ENCODE results near the gene OPALIN. TPM values are rescaled to one million over a fixed set of nuclear protein-coding genes. Genes with fewer than 3 reads are reported as not detected.
A peak's percentile ranks its signal among the peaks of the same experiment; 100 is the strongest.

OPALIN gene, protein sequence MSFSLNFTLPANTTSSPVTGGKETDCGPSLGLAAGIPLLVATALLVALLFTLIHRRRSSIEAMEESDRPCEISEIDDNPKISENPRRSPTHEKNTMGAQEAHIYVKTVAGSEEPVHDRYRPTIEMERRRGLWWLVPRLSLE
- not detected for polyA plus RNA-seq

DNA sequence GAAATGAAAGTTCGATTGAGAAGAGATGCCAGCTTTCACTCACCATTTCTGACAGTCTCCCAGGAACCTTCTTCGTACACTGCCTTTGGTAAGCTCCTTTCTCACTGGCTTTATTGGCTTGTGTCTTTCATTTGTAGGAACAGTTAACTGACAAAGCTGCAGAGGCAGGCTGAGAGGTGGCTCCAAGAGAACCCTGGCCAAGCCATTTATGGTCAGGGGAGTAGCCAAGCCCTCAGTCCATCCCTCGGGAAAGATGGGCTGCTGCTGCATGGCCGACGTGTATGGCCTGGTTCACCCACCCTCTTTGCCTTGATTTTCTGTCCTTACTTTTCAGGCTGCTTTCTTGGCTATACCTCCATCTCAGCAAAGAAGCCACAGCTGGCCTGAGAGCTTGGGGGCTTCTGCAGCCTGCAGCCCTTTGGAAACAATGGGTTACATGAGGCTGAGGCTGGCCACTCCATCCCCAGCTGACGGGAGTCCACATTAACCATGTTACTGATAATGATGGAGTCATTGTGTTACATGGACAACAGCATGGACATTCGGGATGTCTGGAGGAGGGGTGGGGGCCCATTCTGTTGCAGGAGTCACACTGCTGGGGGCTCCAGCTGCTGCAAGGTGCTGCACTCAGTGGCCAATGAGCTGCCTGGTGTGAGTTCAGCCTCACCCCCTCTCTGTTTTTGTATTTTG lies at the start of gene OPALIN:
OPALIN (minus strand) TSS at position 152 of the 690 bp plus-strand sequence; CDS start at position 46, 106 bp downstream.
- no peaks in the 10 kb centered on the region for H3K4me1 Mint-ChIP-seq
- H3K27ac Mint-ChIP-seq = no peak within 1 kb of the TSS
- peaks cover 1 to 9% (median 5%) of the 10 kb centered on the region in 3 donors for H3K27me3 Mint-ChIP-seq (ENCODE audit: low read depth in 3 of 3)
- no peaks in the 10 kb centered on the region for H3K9me3 Mint-ChIP-seq
- no peaks in the 10 kb centered on the region for H3K36me3 Mint-ChIP-seq
- DNase-seq = no peak
- no peak within 1 kb of the TSS for H3K4me3 Mint-ChIP-seq

GRCh38 chr10:96408201-96408600 lies 49.4 kb upstream of the OPALIN start:
- Mint-ChIP-seq H3K9me3 (no peaks in the 10 kb centered on the region), H3K27me3 (ENCODE audit: low read depth in 3 of 3) (peaks cover 2 to 20% (median 5%) of the 10 kb centered on the region in 3 donors)

GRCh38 chr10:96407560-96408069 lies 48.8 kb upstream of the OPALIN start:
- DNase-seq = no peak
- H3K4me3 Mint-ChIP-seq = no peak overlapping the region
- H3K4me1 Mint-ChIP-seq = no peaks in the 10 kb centered on the region
- H3K9me3 Mint-ChIP-seq = no peaks in the 10 kb centered on the region
- H3K27me3 Mint-ChIP-seq (ENCODE audit: low read depth in 3 of 3) = peaks cover 6 to 22% (median 10%) of the 10 kb centered on the region in 3 donors
- H3K36me3 Mint-ChIP-seq = no peaks in the 10 kb centered on the region
- no peak overlapping the region for H3K27ac Mint-ChIP-seq

More at GRCh38 chr10:96408201-96408600, 49.4 kb upstream of the OPALIN start:
- H3K4me1 Mint-ChIP-seq = no peaks in the 10 kb centered on the region
- no peak for DNase-seq
- no peak overlapping the region for H3K4me3 Mint-ChIP-seq
- H3K36me3 Mint-ChIP-seq = no peaks in the 10 kb centered on the region
- no peak overlapping the region for H3K27ac Mint-ChIP-seq

DNA sequence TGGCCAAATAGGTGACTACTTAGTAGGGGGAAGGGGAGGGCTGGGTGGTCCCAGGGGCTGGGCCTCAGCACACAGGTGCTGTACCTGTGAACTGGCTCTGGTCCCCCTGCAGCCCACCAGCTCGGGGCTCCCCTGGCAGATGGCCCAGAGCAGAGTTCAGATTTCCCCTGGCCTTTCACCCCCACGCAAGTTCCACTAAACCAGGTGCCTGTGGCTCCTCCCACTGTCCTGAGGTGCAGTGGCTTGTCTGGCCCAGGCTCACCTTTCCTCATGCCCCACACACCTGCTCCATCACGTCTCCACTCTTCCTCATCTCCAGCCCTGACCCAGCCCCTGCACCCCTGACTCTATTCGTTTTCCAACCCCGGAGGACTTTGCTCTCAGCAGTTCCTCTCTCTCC lies 47.3 kb upstream of the OPALIN start:
- no peak for DNase-seq
- no peak overlapping the region for H3K4me3 Mint-ChIP-seq
- H3K27me3 Mint-ChIP-seq (ENCODE audit: low read depth in 3 of 3) = peaks cover 5 to 19% (median 9%) of the 10 kb centered on the region in 3 donors
- no peak overlapping the region for H3K27ac Mint-ChIP-seq
- no peaks in the 10 kb centered on the region for H3K36me3 Mint-ChIP-seq
- no peaks in the 10 kb centered on the region for H3K9me3 Mint-ChIP-seq
- no peaks in the 10 kb centered on the region for H3K4me1 Mint-ChIP-seq

- peaks cover 8 to 26% (median 11%) of the 10 kb centered on the region in 3 donors for H3K27me3 Mint-ChIP-seq (ENCODE audit: low read depth in 3 of 3)
- no peaks in the 10 kb centered on the region for H3K9me3 Mint-ChIP-seq
- no peak for DNase-seq
- no peaks in the 10 kb centered on the region for H3K4me1 Mint-ChIP-seq
- H3K4me3 Mint-ChIP-seq = no peak overlapping the region
- no peaks in the 10 kb centered on the region for H3K36me3 Mint-ChIP-seq
- no peak overlapping the region for H3K27ac Mint-ChIP-seq
Measured at GRCh38 chr10:96402417-96403305, 43.9 kb upstream of the OPALIN start.

DNA sequence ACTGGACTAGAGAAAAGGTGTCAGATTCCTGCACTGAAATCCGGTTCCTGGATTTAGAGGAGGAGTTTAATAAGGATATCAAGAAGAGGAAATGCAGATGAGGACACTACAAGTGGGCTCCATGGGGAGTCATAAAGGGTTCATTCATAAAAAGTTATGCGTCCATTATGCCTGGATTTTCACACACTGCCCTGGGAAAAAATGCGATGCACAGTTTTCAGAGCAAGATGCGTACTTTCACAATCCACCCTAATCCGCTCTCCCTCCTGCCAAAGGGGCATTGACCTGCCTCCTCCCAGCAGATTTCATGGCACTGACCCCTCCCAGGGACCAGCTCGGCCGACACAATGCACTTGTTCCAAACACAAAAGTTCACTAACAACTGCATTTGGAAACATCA lies 42.2 kb upstream of the OPALIN start:
- Mint-ChIP-seq H3K4me1 (peaks cover 7% of the 10 kb centered on the region in 2 donors), H3K27me3 (ENCODE audit: low read depth in 3 of 3) (peaks cover 8 to 22% (median 12%) of the 10 kb centered on the region in 3 donors), H3K4me3 (no peak overlapping the region), H3K27ac (no peak overlapping the region), H3K9me3 (no peaks in the 10 kb centered on the region), H3K36me3 (no peaks in the 10 kb centered on the region)
- no peak for DNase-seq

- Mint-ChIP-seq H3K4me1 (peaks cover 8 to 12% of the 10 kb centered on the region in 2 donors), H3K27me3 (ENCODE audit: low read depth in 3 of 3) (peaks cover 8 to 24% (median 15%) of the 10 kb centered on the region in 3 donors), H3K9me3 (no peaks in the 10 kb centered on the region), H3K36me3 (no peaks in the 10 kb centered on the region), H3K4me3 (no peak overlapping the region), H3K27ac (no peak overlapping the region)
- no peak for DNase-seq
Measured at GRCh38 chr10:96400465-96400864, 41.7 kb upstream of the OPALIN start.

DNA sequence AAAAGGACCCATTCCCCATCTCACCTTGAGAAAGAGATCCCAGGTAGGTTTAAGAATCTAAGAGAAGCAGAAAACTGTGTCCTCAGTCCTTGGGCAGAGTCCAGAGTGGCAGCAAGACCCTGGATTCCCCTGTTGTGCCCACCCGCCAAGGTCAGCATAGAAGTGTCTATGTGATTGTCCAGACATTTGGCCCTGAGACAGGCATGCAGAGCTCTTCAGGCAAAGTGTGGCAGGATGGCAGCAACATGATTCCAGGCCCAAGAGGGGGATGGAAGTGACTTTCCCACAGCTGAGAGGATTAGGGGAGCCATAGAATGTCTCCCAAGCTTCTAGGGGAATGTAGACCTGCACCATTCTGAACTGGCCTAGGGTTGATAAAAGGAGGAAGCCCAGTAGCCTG lies 39.1 kb upstream of the OPALIN start:
- no peak for DNase-seq
- Mint-ChIP-seq H3K36me3 (no peaks in the 10 kb centered on the region), H3K4me1 (peaks cover 8 to 12% of the 10 kb centered on the region in 2 donors), H3K27ac (no peak overlapping the region), H3K27me3 (ENCODE audit: low read depth in 3 of 3) (peaks cover 9 to 22% (median 12%) of the 10 kb centered on the region in 3 donors), H3K4me3 (no peak overlapping the region), H3K9me3 (no peaks in the 10 kb centered on the region)

GRCh38 chr10:96395931-96396877 lies 37.4 kb upstream of the OPALIN start:
- Mint-ChIP-seq H3K27me3 (ENCODE audit: low read depth in 3 of 3) (peaks cover 7 to 20% (median 8%) of the 10 kb centered on the region in 3 donors), H3K36me3 (no peaks in the 10 kb centered on the region), H3K27ac (no peak overlapping the region), H3K4me3 (no peak overlapping the region), H3K4me1 (peaks cover 8 to 12% of the 10 kb centered on the region in 2 donors), H3K9me3 (no peaks in the 10 kb centered on the region)
- peak; percentile 42 to 53 (median 48) for DNase-seq

DNA sequence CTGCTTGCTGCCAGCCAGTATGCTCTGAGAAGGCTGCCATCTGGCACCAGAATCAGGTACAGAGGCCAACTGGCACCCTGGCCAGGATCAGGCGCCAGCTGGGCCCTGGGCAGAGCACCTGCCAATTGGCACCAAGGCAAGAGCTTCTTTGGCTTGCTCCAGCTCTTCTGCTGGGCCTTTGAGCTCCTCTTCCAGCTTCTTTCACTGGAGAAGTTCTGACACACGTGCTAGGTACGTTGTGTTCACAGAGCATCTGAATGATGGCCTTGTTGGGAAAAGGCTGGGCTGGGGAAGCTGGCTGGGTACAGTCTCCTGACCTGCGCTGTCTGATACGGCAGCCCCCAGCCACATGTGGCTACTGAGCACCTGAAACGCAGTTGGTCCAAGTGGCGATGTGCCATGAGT lies 31.7 kb upstream of the OPALIN start:
- no peaks in the 10 kb centered on the region for H3K4me1 Mint-ChIP-seq
- no peak overlapping the region for H3K4me3 Mint-ChIP-seq
- H3K9me3 Mint-ChIP-seq = no peaks in the 10 kb centered on the region

DNA sequence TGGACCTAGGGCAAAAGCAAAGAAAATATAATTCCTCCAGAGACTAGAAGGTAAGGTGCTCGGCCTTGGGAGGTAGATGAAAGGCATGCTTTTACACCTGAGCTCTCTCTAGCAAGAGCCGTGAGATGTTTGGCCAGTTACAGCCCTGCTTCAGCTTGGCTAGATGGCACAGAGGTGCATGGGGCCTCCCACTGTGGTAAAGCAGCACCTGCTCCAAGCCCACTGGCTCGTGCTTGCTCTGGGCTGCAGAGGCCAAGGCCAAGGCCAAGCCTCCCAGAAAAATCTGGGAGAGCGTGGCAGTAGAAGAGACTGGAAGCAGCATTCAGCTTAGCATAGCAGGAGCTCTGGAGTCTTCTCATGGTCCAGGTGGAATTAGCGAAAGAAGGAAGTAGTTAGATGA lies 31.0 kb upstream of the OPALIN start:
- DNase-seq = no peak
- H3K36me3 Mint-ChIP-seq = no peaks in the 10 kb centered on the region
- H3K27ac Mint-ChIP-seq = no peak overlapping the region
- H3K4me3 Mint-ChIP-seq = no peak overlapping the region
- H3K4me1 Mint-ChIP-seq = no peaks in the 10 kb centered on the region
- H3K9me3 Mint-ChIP-seq = no peaks in the 10 kb centered on the region
- peaks cover 4 to 8% (median 4%) of the 10 kb centered on the region in 3 donors for H3K27me3 Mint-ChIP-seq (ENCODE audit: low read depth in 3 of 3)

More for the DNA sequence above, 31.7 kb upstream of the OPALIN start:
- Mint-ChIP-seq H3K27ac (no peak overlapping the region), H3K36me3 (no peaks in the 10 kb centered on the region), H3K27me3 (ENCODE audit: low read depth in 3 of 3) (peaks cover 4 to 8% (median 4%) of the 10 kb centered on the region in 3 donors)
- no peak for DNase-seq

- DNase-seq = no peak
- Mint-ChIP-seq H3K36me3 (no peaks in the 10 kb centered on the region), H3K4me3 (no peak overlapping the region), H3K27me3 (ENCODE audit: low read depth in 3 of 3) (peaks cover 4% of the 10 kb centered on the region in 3 donors), H3K4me1 (no peaks in the 10 kb centered on the region), H3K9me3 (no peaks in the 10 kb centered on the region), H3K27ac (no peak overlapping the region)
Measured at GRCh38 chr10:96387601-96388000, 28.8 kb upstream of the OPALIN start.

DNA sequence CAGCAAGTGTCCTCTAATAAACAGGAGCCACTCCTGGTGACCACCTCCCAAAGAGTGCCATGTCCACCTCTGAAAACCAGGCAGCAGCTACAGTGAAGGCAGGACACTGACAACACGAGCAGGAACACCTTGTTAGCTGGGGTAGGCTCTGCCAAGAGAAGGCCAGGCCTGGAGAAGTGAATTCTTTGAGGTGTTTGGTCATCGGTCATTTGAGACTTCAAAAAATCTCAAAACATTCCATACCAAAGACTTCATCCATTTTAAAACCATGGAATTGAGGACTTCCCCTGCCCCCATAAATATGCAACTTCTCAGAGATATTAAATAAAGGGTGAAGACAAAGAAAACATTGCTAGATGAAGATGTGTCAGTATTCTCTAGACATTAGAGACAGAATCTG lies 28.4 kb upstream of the OPALIN start:
- H3K4me3 Mint-ChIP-seq = no peak overlapping the region
- H3K36me3 Mint-ChIP-seq = no peaks in the 10 kb centered on the region
- no peaks in the 10 kb centered on the region for H3K9me3 Mint-ChIP-seq
- no peak overlapping the region for H3K27ac Mint-ChIP-seq
- DNase-seq = no peak
- H3K27me3 Mint-ChIP-seq (ENCODE audit: low read depth in 3 of 3) = peaks cover 4% of the 10 kb centered on the region in 3 donors
- H3K4me1 Mint-ChIP-seq = no peaks in the 10 kb centered on the region
